ENCODE data around the gene CNN1. TPM values are rescaled to one million over a fixed set of nuclear protein-coding genes. Genes with fewer than 3 reads are reported as not detected.

Gene CNN1
- total and polyA plus RNA-seq, 2 of the 8 experiments (the other 6 are each of a cell fraction or from before 2014, with no cell fraction given), result 29.8 to 50.8 TPM

GRCh38 chr19:11495481-11495880, 43.2 kb upstream of the CNN1 start:
- no peak overlapping the region for H3K27ac ChIP-seq (ENCODE audit: low read depth, low read length)
- no peak overlapping the region for H2AK5ac ChIP-seq (ENCODE audit: low read depth, low read length)
- H3K56ac ChIP-seq (replicated peaks; ENCODE audit: insufficient read length, low read depth, low read length), result no peak overlapping the region
- no peak overlapping the region for H2BK20ac ChIP-seq (ENCODE audit: low read length)
- H3K18ac ChIP-seq (ENCODE audit: extremely low read depth, low read length), result no peak overlapping the region
- no peak overlapping the region for H3K9ac ChIP-seq (replicated peaks in 1 of 4; ENCODE audit: extremely low read depth in 1 of 4, low read depth in 3 of 4, low read length in 3 of 4)
- no peak overlapping the region for H3K4me3 ChIP-seq (ENCODE audit: extremely low read depth in 1 of 4, insufficient read depth in 2 of 4, low read depth in 3 of 4, low read length in 4 of 4)
- FAIRE-seq (no peak), DNase-seq (ENCODE audit: low read depth in 1 of 2, low spot score in 2 of 2) (no peak)
- ChIA-PET CTCF (ENCODE audit: partially characterized antibody) (interaction anchor here (0.7 to 4.7 kb wide), 9 partner anchors 11 to 1000 kb away, joined by 3 to 37 read pairs (median 3); no protein-coding TSS in a partner anchor), POLR2A (ENCODE audit: partially characterized antibody) (interaction anchor here (1.1 to 1.4 kb wide), 2 partner anchors 33 to 121 kb away, joined by 3 to 5 read pairs; partner anchors contain the start of genes ECSIT and SWSAP1)
- H3K4ac ChIP-seq (replicated peaks; ENCODE audit: insufficient read length, low read depth, low read length), result no peak overlapping the region
- H3K9me3 ChIP-seq (ENCODE audit: insufficient read depth in 2 of 2, low read depth in 1 of 2, low read length in 1 of 2), result no peaks in the 10 kb centered on the region
- 91% methylated on average over 10 of the region's 10 CpGs; no CpG with 5 or more reads in 1 of the 2 experiments for WGBS, 2 experiments (ENCODE audit: extremely low coverage in 1 of 2, insufficient coverage in 1 of 2, insufficient read length in 1 of 2, insufficient replicate concordance in 2 of 2, low coverage in 1 of 2, low lambda C conversion rate in 2 of 2, missing lambda C conversion rate in 1 of 2)
- H2BK120ac ChIP-seq (replicated peaks; ENCODE audit: low read depth, low read length), result no peak overlapping the region
- H2BK15ac ChIP-seq (ENCODE audit: low read length), result no peak overlapping the region
- no peak overlapping the region for H3K23ac ChIP-seq (ENCODE audit: insufficient read length)
- no peaks in the 10 kb centered on the region for H3K27me3 ChIP-seq (replicated peaks in 1 of 4; ENCODE audit: control insufficient read depth in 3 of 4, extremely low read depth in 1 of 4, insufficient read depth in 3 of 4, low read length in 3 of 4)
- no peak overlapping the region for H4K91ac ChIP-seq (replicated peaks; ENCODE audit: insufficient read length, low read length)
- no peaks in the 10 kb centered on the region; a peak in 1 of 7 replicates for H3K4me1 ChIP-seq (replicated peaks in 1 of 4; ENCODE audit: control insufficient read depth in 3 of 4, insufficient read depth in 4 of 4, low read length in 3 of 4)
- no peak overlapping the region for H3K4me2 ChIP-seq (ENCODE audit: insufficient read depth in 1 of 2, low read depth in 2 of 2, low read length in 2 of 2)
- H3K23me2 ChIP-seq (ENCODE audit: low read depth, low read length), result no peaks in the 10 kb centered on the region
- TF ChIP-seq SAP30 (IDR thresholded peaks at IDR 0.05; ENCODE audit: insufficient read depth, insufficient replicate concordance, low read length) (no peak), JUN (IDR thresholded peaks at IDR 0.05; ENCODE audit: low read depth, low read length) (no peak), MAFK (IDR thresholded peaks at IDR 0.05; ENCODE audit: low read depth, low read length) (no peak), POLR2A (IDR thresholded peaks at IDR 0.05; ENCODE audit: control extremely low read depth in 1 of 2, low read depth in 2 of 2, low read length in 2 of 2) (no peak), NANOG (IDR thresholded peaks at IDR 0.05; ENCODE audit: insufficient read depth, low read depth, low read length, poor library complexity, severe bottlenecking) (no peak), CEBPB (IDR thresholded peaks at IDR 0.05; ENCODE audit: low read depth, low read length) (no peak), BCL11A (IDR thresholded peaks at IDR 0.05; ENCODE audit: low read depth in 2 of 2, low read length in 2 of 2) (no peak), SIRT6 (IDR thresholded peaks at IDR 0.05; ENCODE audit: low read length) (no peak), ATF3 (IDR thresholded peaks at IDR 0.05; ENCODE audit: insufficient read depth, low read depth, low read length) (no peak)
- H3K36me3 ChIP-seq (ENCODE audit: control insufficient read depth in 2 of 4, insufficient read depth in 4 of 4, low read length in 3 of 4), result peaks cover 0 to 3% (median 0%) of the 10 kb centered on the region in 4 experiments; a peak in 2 of 8 replicates
- peaks cover 1 to 5% of the 10 kb centered on the region in 2 experiments for H4K20me1 ChIP-seq (replicated peaks in 1 of 2; ENCODE audit: control insufficient read depth in 1 of 2, insufficient read depth in 2 of 2, low read length in 2 of 2)
- H2BK12ac ChIP-seq (ENCODE audit: low read depth, low read length), result no peak overlapping the region
- H3K79me2 ChIP-seq (ENCODE audit: control insufficient read depth in 1 of 2, insufficient read depth in 2 of 2, low read length in 2 of 2), result no peaks in the 10 kb centered on the region
- no peak overlapping the region for H4K8ac ChIP-seq (ENCODE audit: extremely low read depth, insufficient read depth, low read length)
- no peak overlapping the region for H4K5ac ChIP-seq (ENCODE audit: insufficient read length, low read depth, low read length)
- no peak overlapping the region for H3K14ac ChIP-seq (ENCODE audit: insufficient read length)
- H3K79me1 ChIP-seq (ENCODE audit: low read depth, low read length), result no peaks in the 10 kb centered on the region; the same call in 1 of the 2 replicates
- no peak overlapping the region for H2AFZ ChIP-seq (ENCODE audit: low read length)
- H2BK5ac ChIP-seq (ENCODE audit: low read depth, low read length), result no peak overlapping the region
